Transverse colon (tissue), 4 donors: ENCODE measurements around the gene SLC30A5. TPM values are rescaled to one million over a fixed set of nuclear protein-coding genes. Genes with fewer than 3 reads are reported as not detected.

Experiments
- DNase-seq: peaks from one replicate; pipeline ENCODE4 v3.0.0-alpha.2; 2019
- H3K27ac ChIP-seq, 4 donors: fragments of 200-600 bp; sonication (generic); 2 replicates each; pipeline ENCODE4 v1.5.1; 2016 to 2018; ENCODE audit warnings: inconsistent platforms in 4 of 4
- H3K27me3 ChIP-seq: fragments of 200-600 bp; sonication (generic); 2 replicates; pipeline ENCODE4 v1.5.1; 2017; ENCODE audit warnings: inconsistent platforms
- H3K36me3 ChIP-seq, 4 donors: fragments of 200-600 bp; sonication (generic); 2 replicates each; pipeline ENCODE4 v1.5.1; 2017 to 2019; ENCODE audit warnings: inconsistent platforms in 4 of 4
- H3K4me1 ChIP-seq, 4 donors: fragments of 200-600 bp; sonication (generic); 2 replicates each; pipeline ENCODE4 v1.5.1; 2017 to 2020; ENCODE audit warnings: inconsistent platforms in 4 of 4
- H3K4me3 ChIP-seq, 4 donors: fragments of 200-600 bp; sonication (generic); 1 replicate in 1 of 4; 2 replicates in 3 of 4; pipeline versions ENCODE4 v1.5.1 to v1.6.1; 2017 to 2019; ENCODE audit warnings: inconsistent platforms in 4 of 4
- H3K9me3 ChIP-seq, 2 donors: fragments of 200-600 bp; sonication (generic); 2 replicates each; pipeline ENCODE4 v1.5.1; 2017 to 2019; ENCODE audit warnings: inconsistent platforms in 2 of 2
- CTCF ChIP-seq, 5 experiments: fragments of 200-600 bp in 3 of 5; fragments of 450-650 bp in 2 of 5; sonication (generic) in 3 of 5; IDR thresholded peaks; 1 replicate in 2 of 5; 2 replicates in 3 of 5; pipeline ENCODE4 v1.5.1; 2016 to 2017; ENCODE audit warnings: antibody characterized with exemption in 5 of 5, inconsistent platforms in 3 of 5, mild to moderate bottlenecking in 2 of 5, moderate library complexity in 1 of 5
- EP300 ChIP-seq: sonication (generic); formaldehyde crosslinking; IDR thresholded peaks from one replicate; pipeline ENCODE4 v1.6.1; 2017; ENCODE audit warnings: antibody characterized with exemption, low read depth
- POLR2A ChIP-seq: fragments of 450-650 bp; IDR thresholded peaks from one replicate; pipeline ENCODE4 v1.6.1; 2016; ENCODE audit warnings: antibody characterized with exemption, mild to moderate bottlenecking, moderate library complexity
- POLR2AphosphoS5 ChIP-seq, 3 donors: sonication (generic); formaldehyde crosslinking; IDR thresholded peaks; one replicate each; pipeline ENCODE4 v1.6.1; 2016; ENCODE audit warnings: antibody characterized with exemption in 3 of 3
- WGBS, 2 donors: methylation state at CpG; one replicate each; pipeline ENCODE4 v1.1.5; 2018; ENCODE audit warnings: low coverage in 1 of 2; 5-methylcytosine and 5-hydroxymethylcytosine counted together
- in situ Hi-C, 4 donors: fragments of 200-750 bp; cut with MboI; loops; one replicate each; pipeline versions ENCODE4 v1.15.0 to v1.15.1; 2017; ENCODE audit warnings: low sequenced_read_pairs in 3 of 4, low pct_ligation_motif_present in 1 of 4, low pct_unique_long_range_greater_than_20kb in 1 of 4
- intact Hi-C: fragments of 100-400 bp; cut with DNase I; formaldehyde crosslinking; loops from one replicate; pipeline ENCODE4 v1.15.1; 2023; ENCODE audit warnings: low total_unique reads
- total RNA-seq, 4 donors: library from RNA; depleted of rRNA; stranded (reverse); fragments of >200 nt; gene quantifications; one replicate each; pipeline ENCODE4 v1.1.0, GENCODE V29; 2016

SLC30A5 gene
- total RNA-seq, 4 donors from 2014 or later: 22.3 to 69.9 (median 41.9) TPM

- no peak for DNase-seq
- intact Hi-C loops (no loop called here), in situ Hi-C loops (no loop called here)
- Histone ChIP-seq H3K36me3 (no peaks in the 10 kb centered on the region), H3K27me3 (no peaks in the 10 kb centered on the region), H3K9me3 (no peaks in the 10 kb centered on the region), H3K27ac (no peak overlapping the region), H3K4me1 (no peaks in the 10 kb centered on the region), H3K4me3 (no peak overlapping the region)
- WGBS, 2 donors: 91% methylated on average over 2 of the region's 2 CpGs; no CpG with 5 or more reads in 1 of the 2 donors
- TF ChIP-seq POLR2AphosphoS5 (IDR thresholded peaks at IDR 0.05): no peak
- TF ChIP-seq EP300: no peak
- no peak for TF ChIP-seq POLR2A
- TF ChIP-seq CTCF (IDR thresholded peaks at IDR 0.05): no peak
These were observed 55.3 kb downstream of the SLC30A5 start for GRCh38 chr5:69148981-69149675.

GRCh38 chr5:69149676-69150010, 55.8 kb downstream of the SLC30A5 start:
- in situ Hi-C loops (loop anchor here in 1 of 4 donors (25.0 kb wide), 1 partner anchor 188 kb away; the partner anchor contains the start of gene CCDC125), intact Hi-C loops (no loop called here)
- TF ChIP-seq CTCF (IDR thresholded peaks at IDR 0.05) (no peak), POLR2AphosphoS5 (IDR thresholded peaks at IDR 0.05) (no peak), EP300 (no peak), POLR2A (no peak)
- Histone ChIP-seq H3K27me3 (no peaks in the 10 kb centered on the region), H3K4me3 (no peak overlapping the region), H3K27ac (no peak overlapping the region), H3K9me3 (no peaks in the 10 kb centered on the region), H3K36me3 (no peaks in the 10 kb centered on the region), H3K4me1 (no peaks in the 10 kb centered on the region)
- 90% methylated on average over 5 of the region's 5 CpGs; no CpG with 5 or more reads in 1 of the 2 donors for WGBS, 2 donors
- no peak for DNase-seq

GRCh38 chr5:69152731-69153130, 58.9 kb downstream of the SLC30A5 start:
- H3K4me1 ChIP-seq: no peaks in the 10 kb centered on the region
- DNase-seq: no peak
- TF ChIP-seq EP300 (no peak), CTCF (IDR thresholded peaks at IDR 0.05) (no peak)
- no peaks in the 10 kb centered on the region for H3K36me3 ChIP-seq
- H3K4me3 ChIP-seq: no peak overlapping the region
- no peak overlapping the region for H3K27ac ChIP-seq
- no peaks in the 10 kb centered on the region for H3K9me3 ChIP-seq
- H3K27me3 ChIP-seq: no peaks in the 10 kb centered on the region
- intact Hi-C loops: no loop called here
- WGBS, 2 donors: 75 to 83% methylated on average over 1 to 3 of the region's 3 CpGs
- in situ Hi-C loops: loop anchor here in 1 of 4 donors (25.0 kb wide), 1 partner anchor 185 kb away; the partner anchor contains the start of gene CCDC125

- Histone ChIP-seq H3K36me3 (no peaks in the 10 kb centered on the region), H3K4me3 (no peak overlapping the region), H3K4me1 (no peaks in the 10 kb centered on the region), H3K27ac (no peak overlapping the region), H3K9me3 (no peaks in the 10 kb centered on the region), H3K27me3 (no peaks in the 10 kb centered on the region)
- intact Hi-C loops (no loop called here), in situ Hi-C loops (loop anchor here in 1 of 4 donors (25.0 kb wide), 1 partner anchor 181 kb away; the partner anchor contains the start of gene CCDC125)
- no peak for TF ChIP-seq POLR2AphosphoS5 (IDR thresholded peaks at IDR 0.05)
- TF ChIP-seq POLR2A: no peak
- no peak for TF ChIP-seq CTCF (IDR thresholded peaks at IDR 0.05)
- no peak for TF ChIP-seq EP300
- WGBS, 2 donors: 96% methylated on average over 5 to 11 of the region's 11 CpGs
- DNase-seq: no peak
These were observed 62.6 kb downstream of the SLC30A5 start for GRCh38 chr5:69156456-69156855.
